RPMI7951 (cell line): Measurements from ENCODE around the gene IGLON5. TPM values are rescaled to one million over a fixed set of nuclear protein-coding genes. Genes with fewer than 3 reads are reported as not detected.

ENCODE experiments used
- DNase-seq: peaks from one replicate; pipeline ENCODE4 v3.0.0-alpha.2; 2012; ENCODE audit warnings: low read depth
- total RNA-seq: library from RNA; depleted of rRNA; stranded (reverse); fragments of >200 nt; shearing (Covaris generic); gene quantifications from 2 replicates; pipeline ENCODE4 v1.2.3, GENCODE V29; 2014; rRNA removed

IGLON5 gene
- not detected in 2 replicates for total RNA-seq

GRCh38 chr19:51311351-51312257, at the start of gene IGLON5:
Gene IGLON5, plus strand, starts transcription at chr19:51311644. Its CDS starts 204 bp downstream, at chr19:51311848.
- no peak for DNase-seq

DNA sequence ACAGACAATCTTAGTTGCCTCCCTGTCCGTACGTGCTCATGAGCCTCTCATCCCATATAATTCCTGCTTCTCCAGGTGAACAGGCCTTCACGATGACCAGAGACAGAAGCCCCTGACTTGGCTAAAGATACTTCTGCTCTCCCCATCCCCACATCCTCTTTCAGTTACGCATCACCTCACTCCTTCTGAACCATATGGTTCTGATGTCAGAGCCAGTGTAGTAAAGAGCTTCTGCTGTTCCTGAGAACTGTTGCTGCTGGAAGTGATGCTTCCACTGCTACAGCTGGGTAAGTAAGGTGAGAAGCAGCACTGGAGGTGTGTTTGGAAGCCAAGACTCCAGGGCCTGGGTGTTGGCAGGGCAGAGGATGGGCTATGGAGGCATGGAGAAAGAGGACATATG, 47.6 kb upstream of the IGLON5 start:
- DNase-seq: no peak

GRCh38 chr19:51271067-51271466, 40.4 kb upstream of the IGLON5 start:
- peak; percentile 40 for DNase-seq

DNA sequence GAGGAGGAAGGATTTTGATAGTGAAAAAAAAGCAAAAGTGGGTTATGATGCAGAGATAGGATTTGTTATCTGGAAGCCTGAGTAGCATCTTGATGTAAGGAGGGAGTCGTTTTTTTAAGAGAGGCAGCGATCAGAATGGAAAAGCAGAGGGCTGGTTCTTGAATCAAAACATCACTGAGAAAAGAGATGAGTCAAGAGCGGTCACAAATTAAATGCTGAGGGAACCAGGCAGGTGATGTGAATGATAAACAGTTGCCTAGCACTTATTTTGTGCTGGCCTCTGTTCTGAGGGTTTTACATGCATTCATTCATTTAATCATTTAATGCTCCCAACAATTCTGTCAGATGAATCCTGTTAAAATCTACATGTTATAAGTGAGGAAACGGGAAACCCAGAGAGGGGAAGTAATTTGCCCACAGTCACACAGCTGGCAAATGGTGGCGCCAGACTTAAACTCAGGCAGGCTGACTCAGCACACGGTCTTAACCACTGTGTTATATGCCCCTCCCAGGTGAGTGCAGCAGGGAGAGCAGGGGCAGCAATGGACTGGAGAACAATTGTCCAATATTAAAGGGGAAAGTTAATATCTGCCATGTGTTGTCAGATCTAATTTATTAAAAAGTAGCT, 39.1 kb upstream of the IGLON5 start:
- DNase-seq: no peak

GRCh38 chr19:51274049-51274770, 37.2 kb upstream of the IGLON5 start:
- no peak for DNase-seq

GRCh38 chr19:51277112-51277511, 34.3 kb upstream of the IGLON5 start:
- no peak for DNase-seq

- no peak for DNase-seq
These were observed 29.1 kb upstream of the IGLON5 start for GRCh38 chr19:51282335-51282734.

DNA sequence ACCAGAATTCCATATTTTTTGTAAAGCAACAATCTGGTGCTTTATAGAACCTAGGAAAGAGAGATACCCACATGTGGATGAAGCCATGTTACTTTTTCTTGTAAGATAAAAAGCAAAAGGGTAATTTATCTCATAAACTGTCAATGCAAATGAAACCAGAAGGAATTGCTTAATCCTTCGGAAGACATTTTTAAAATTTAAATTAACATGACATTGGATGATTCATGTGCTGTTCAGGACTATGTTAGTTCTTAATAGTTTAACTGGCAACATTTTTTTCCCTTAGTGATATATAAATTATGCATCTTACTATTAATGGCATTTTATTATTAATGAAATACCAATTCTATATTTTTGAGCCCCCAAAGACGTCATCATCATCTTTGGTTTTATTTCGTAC, 25.8 kb upstream of the IGLON5 start:
- DNase-seq: no peak

- no peak for DNase-seq
These were observed 21.8 kb upstream of the IGLON5 start for GRCh38 chr19:51289635-51290034.

- DNase-seq: no peak
These were observed 18.5 kb upstream of the IGLON5 start for GRCh38 chr19:51292971-51293370.

GRCh38 chr19:51293571-51294210, 17.8 kb upstream of the IGLON5 start:
- no peak for DNase-seq

GRCh38 chr19:51294211-51294976, 17.1 kb upstream of the IGLON5 start:
- peak; percentile 26 for DNase-seq

DNA sequence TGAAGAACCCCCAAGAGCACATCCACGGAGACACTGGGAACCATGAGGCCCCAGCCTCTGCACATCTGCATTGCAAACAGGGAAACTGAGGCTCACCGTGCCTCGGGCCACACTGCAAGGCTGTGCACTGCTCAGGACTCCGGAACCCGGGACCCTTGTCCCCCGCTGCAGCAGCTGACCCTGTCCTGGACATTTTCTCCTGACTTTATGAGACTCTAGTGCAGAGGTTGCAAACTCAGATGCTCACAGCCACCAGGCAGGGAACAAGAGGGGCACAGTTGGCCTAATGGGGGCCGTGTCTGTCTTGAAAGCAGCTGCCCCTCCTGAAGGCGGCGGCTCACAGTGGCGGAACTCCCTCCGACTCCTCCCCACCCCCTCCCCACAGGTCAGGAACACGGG, 16.5 kb upstream of the IGLON5 start:
- DNase-seq: no peak

DNA sequence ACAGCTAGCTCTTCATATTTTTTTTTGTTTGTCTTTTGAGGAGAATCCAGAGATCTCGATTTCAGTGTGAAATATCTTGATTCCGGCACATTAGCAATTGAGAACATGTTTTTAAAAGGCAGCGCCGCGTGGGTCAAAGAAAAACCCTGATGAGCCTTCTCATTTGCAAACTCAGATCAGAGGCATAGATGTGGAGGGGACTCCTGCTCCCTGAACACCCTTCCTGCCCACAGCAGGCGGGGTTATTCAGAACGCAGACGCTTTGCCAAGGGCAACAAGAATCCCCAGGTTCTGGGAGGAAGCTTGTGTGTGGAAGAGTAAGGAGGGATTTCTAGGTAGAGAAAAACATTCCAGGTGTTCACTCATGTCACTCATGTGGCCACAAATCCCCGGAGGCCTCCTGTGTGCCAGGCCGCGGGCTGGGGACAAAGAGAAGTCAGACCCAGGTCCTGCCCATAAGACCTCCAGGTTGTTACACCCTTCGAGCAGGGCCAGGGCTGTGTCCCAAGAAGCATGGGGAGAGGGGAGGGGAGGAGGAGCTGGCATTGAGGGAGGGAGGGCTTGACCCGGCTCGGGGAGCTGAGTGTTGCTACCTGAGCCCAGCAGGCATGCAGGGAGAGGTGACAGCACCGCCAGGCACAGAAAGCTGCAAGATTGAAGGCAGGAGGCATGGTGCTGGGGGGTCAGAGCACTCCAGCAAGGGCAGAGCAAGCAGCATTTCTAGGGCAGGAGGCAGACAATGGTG, 15.9 kb upstream of the IGLON5 start:
- DNase-seq: no peak

- no peak for DNase-seq
These were observed 14.9 kb upstream of the IGLON5 start for GRCh38 chr19:51296336-51297093.

DNA sequence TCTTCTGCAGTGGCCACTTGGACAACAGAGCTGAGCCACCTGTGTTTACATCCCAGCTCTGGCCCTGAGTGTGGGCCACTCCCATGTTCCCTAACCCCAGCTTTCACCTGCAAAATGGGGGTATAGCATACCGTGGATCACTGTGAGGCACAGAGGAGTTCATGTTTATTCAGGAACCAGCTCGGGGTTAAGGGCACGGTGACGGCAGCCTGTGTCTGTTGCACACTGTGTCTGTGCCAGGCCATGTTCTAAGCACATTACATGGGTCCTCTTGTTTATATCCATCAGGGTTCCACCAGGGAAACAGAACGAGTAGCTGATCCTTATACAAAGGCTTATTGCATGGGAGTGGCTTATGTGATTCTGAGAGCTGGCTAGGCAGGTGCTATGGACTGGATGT, 14.0 kb upstream of the IGLON5 start:
- DNase-seq: no peak

GRCh38 chr19:51301266-51301665, 10.2 kb upstream of the IGLON5 start:
- no peak for DNase-seq

- DNase-seq: no peak
These were observed 6.0 kb upstream of the IGLON5 start for GRCh38 chr19:51305479-51305878.

DNA sequence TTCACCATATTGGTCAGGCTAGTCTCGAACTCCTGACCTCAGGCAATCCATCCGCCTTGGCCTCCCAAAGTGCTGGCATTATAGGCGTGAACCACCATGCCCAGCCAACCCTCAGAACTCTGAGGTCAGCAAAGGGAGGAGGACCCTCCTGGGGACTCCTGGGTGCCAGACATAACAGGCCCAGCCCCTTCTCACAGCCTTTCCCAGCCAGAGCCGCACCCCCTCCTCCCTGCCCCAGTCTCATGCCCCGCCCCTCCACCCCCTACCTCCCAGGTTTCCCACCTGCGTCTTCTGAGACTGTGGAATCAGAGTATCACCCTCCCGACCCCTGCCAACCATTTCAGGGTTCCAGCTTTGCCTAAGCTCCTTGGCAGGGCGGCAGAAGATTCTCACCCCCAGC, 5.2 kb downstream of the IGLON5 start:
- DNase-seq: no peak

DNA sequence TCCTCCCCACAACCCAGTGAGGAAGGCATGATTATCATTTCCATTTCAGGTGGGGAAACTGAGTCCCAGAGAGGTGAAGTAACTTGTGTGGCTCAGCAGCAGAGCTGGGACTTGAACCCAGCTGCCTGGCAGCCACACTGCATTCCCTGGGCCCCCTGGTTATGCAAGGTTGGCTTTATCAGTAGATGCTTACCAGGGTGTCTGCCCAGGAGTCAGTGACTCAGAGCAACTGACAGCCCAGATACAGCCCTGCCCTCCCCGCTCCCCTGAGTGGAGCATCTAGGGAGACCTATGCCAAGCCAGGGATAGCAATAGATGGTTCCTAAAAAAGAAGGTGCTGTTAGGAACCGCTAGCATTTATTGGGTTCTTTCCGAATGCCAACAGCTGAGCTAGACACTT, 5.9 kb downstream of the IGLON5 start:
- DNase-seq: no peak
